IMR-90 (cell line): Measurements from ENCODE around the gene TMEM114. TPM values are rescaled to one million over a fixed set of nuclear protein-coding genes. Genes with fewer than 3 reads are reported as not detected.

Source experiments
- ATAC-seq: fragments of 200-7000 bp; cut with Tn5 transposase; 2 replicates; pipeline ENCODE4 v1.9.1; 2020; ENCODE audit warnings: low read depth, mild to moderate bottlenecking, moderate library complexity
- BruUV-seq: library from RNA; stranded (reverse); fragments of 400-500 nt; replicated peaks from 2 replicates; lab custom pipeline; 2021; lab: Mats Ljungman, UMichigan
- CTCF ChIA-PET: fragments of 300-600 bp; formaldehyde crosslinking; extraction: SDS; loops from one replicate; lab custom pipeline; 2021; ENCODE audit warnings: antibody characterized with exemption; lab: Yijun Ruan, JAX
- POLR2A ChIA-PET: fragments of 300-600 bp; sonication (Branson Sonifier 250); formaldehyde crosslinking; loops from one replicate; lab custom pipeline; 2022; ENCODE audit warnings: antibody characterized with exemption; ENCODE audit not compliant: unreplicated experiment; lab: Charles Lee
- DNase-seq: peaks from one replicate; pipeline ENCODE4 v3.0.0; 2013
- H2AFZ ChIP-seq: replicated peaks from 2 replicates; pipeline ENCODE3; 2013; ENCODE audit warnings: low read length, mild to moderate bottlenecking; ENCODE audit not compliant: poor library complexity
- H2AK5ac ChIP-seq: 2 replicates; pipeline ENCODE4 v1.6.1; 2013; ENCODE audit warnings: low read depth, low read length, inconsistent platforms
- H2AK9ac ChIP-seq: replicated peaks from 2 replicates; pipeline ENCODE3; 2013; ENCODE audit warnings: mild to moderate bottlenecking, low read depth, low read length, moderate library complexity; ENCODE audit not compliant: poor library complexity
- H2BK120ac ChIP-seq: 2 replicates; pipeline ENCODE4 v1.6.1; 2013; ENCODE audit warnings: low read depth, low read length, inconsistent platforms
- H2BK15ac ChIP-seq: 3 replicates; pipeline ENCODE4 v1.6.1; 2013; ENCODE audit warnings: low read depth, low read length, inconsistent platforms
- H2BK20ac ChIP-seq: 2 replicates; pipeline ENCODE4 v1.6.1; 2013; ENCODE audit warnings: low read depth, mild to moderate bottlenecking, inconsistent platforms, low read length, moderate library complexity
- H2BK5ac ChIP-seq: 2 replicates; pipeline ENCODE4 v1.6.1; 2013; ENCODE audit warnings: mild to moderate bottlenecking, low read depth, low read length, inconsistent platforms; ENCODE audit not compliant: poor library complexity, severe bottlenecking
- H3K14ac ChIP-seq: replicated peaks from 2 replicates; pipeline ENCODE4 v1.6.1; 2013; ENCODE audit warnings: low read depth, low read length, inconsistent platforms
- H3K18ac ChIP-seq: 2 replicates; pipeline ENCODE4 v1.6.1; 2013; ENCODE audit warnings: low read depth, low read length, control low read depth
- H3K23ac ChIP-seq: 2 replicates; pipeline ENCODE4 v1.6.1; 2013; ENCODE audit warnings: low read depth, low read length, inconsistent platforms
- H3K27ac ChIP-seq: 2 replicates; pipeline ENCODE4 v1.5.1; 2013; ENCODE audit warnings: mild to moderate bottlenecking, control low read depth, low read length; ENCODE audit not compliant: insufficient read depth
- H3K27me3 ChIP-seq: 2 replicates; pipeline ENCODE4 v1.6.1; 2013; ENCODE audit warnings: low read length; ENCODE audit not compliant: control insufficient read depth, insufficient read depth
- H3K36me3 ChIP-seq: 2 replicates; pipeline ENCODE4 v1.6.1; 2013; ENCODE audit warnings: low read length, mixed read lengths; ENCODE audit not compliant: control insufficient read depth, insufficient read depth
- H3K4ac ChIP-seq: 2 replicates; pipeline ENCODE4 v1.6.1; 2013; ENCODE audit warnings: low read depth, low read length, inconsistent platforms
- H3K4me1 ChIP-seq: 2 replicates; pipeline ENCODE4 v1.6.1; 2013; ENCODE audit warnings: low read length, mixed read lengths; ENCODE audit not compliant: control insufficient read depth, insufficient read depth
- H3K4me2 ChIP-seq: 2 replicates; pipeline ENCODE4 v1.6.1; 2013; ENCODE audit warnings: low read depth, mild to moderate bottlenecking, control low read depth, low read length, moderate library complexity
- H3K4me3 ChIP-seq: 2 replicates; pipeline ENCODE4 v1.5.1; 2013; ENCODE audit warnings: low read depth, mild to moderate bottlenecking, control low read depth, low read length, moderate library complexity; ENCODE audit not compliant: insufficient read depth
- H3K56ac ChIP-seq: 2 replicates; pipeline ENCODE4 v1.6.1; 2013; ENCODE audit warnings: low read length, inconsistent platforms; ENCODE audit not compliant: insufficient read depth; ENCODE audit errors: extremely low read depth
- H3K79me1 ChIP-seq, 2 experiments: 2 replicates each; pipeline ENCODE4 v1.6.1; 2013; ENCODE audit warnings: low read length in 2 of 2, inconsistent platforms in 1 of 2, low read depth in 1 of 2
- H3K9ac ChIP-seq: 2 replicates; pipeline ENCODE4 v1.6.1; 2013; ENCODE audit warnings: low read depth, low read length, control low read depth
- H3K9me1 ChIP-seq: 2 replicates; pipeline ENCODE4 v1.6.1; 2013; ENCODE audit warnings: low read length, inconsistent platforms; ENCODE audit not compliant: insufficient read depth
- H3K9me3 ChIP-seq: 2 replicates; pipeline ENCODE4 v1.6.1; 2013; ENCODE audit warnings: low read length; ENCODE audit not compliant: control insufficient read depth, insufficient read depth
- H4K20me1 ChIP-seq: 2 replicates; pipeline ENCODE4 v1.6.1; 2013; ENCODE audit warnings: low read length, inconsistent platforms; ENCODE audit not compliant: insufficient read depth
- H4K5ac ChIP-seq: 2 replicates; pipeline ENCODE4 v1.6.1; 2013; ENCODE audit warnings: mild to moderate bottlenecking, low read depth, low read length, control low read depth
- H4K8ac ChIP-seq, 2 experiments: 2 replicates each; pipeline ENCODE4 v1.6.1; 2013; ENCODE audit warnings: low read depth in 2 of 2, low read length in 2 of 2, control low read depth in 1 of 2, inconsistent platforms in 1 of 2
- H4K91ac ChIP-seq: 2 replicates; pipeline ENCODE4 v1.6.1; 2013; ENCODE audit warnings: low read depth, low read length, inconsistent platforms; ENCODE audit not compliant: insufficient read depth
- CEBPB ChIP-seq: IDR thresholded peaks from 2 replicates; pipeline ENCODE4 v1.6.1; 2012; ENCODE audit warnings: low read depth, low read length, improper control_type of control experiment
- CHD1 ChIP-seq: IDR thresholded peaks from 2 replicates; pipeline ENCODE4 v1.6.1; 2012; ENCODE audit warnings: low read depth, low read length, improper control_type of control experiment
- ELK1 ChIP-seq: fragments of 150-350 bp; IDR thresholded peaks from 2 replicates; pipeline ENCODE4 v1.6.1; 2016; ENCODE audit warnings: low read depth, mild to moderate bottlenecking, low read length, moderate library complexity, borderline replicate concordance
- FOS ChIP-seq: fragments of 150-350 bp; IDR thresholded peaks from 2 replicates; pipeline ENCODE4 v1.6.1; 2016; ENCODE audit warnings: low read depth, low read length
- MAFK ChIP-seq: IDR thresholded peaks from 2 replicates; pipeline ENCODE4 v1.6.1; 2012; ENCODE audit warnings: low read depth, low read length, improper control_type of control experiment
- MAZ ChIP-seq: IDR thresholded peaks from 2 replicates; pipeline ENCODE4 v1.6.1; 2012; ENCODE audit warnings: low read depth, mild to moderate bottlenecking, low read length, improper control_type of control experiment, moderate library complexity, borderline replicate concordance
- MXI1 ChIP-seq: IDR thresholded peaks from 2 replicates; pipeline ENCODE4 v1.6.1; 2012; ENCODE audit warnings: low read depth, mild to moderate bottlenecking, low read length, moderate library complexity, borderline replicate concordance
- NFE2L2 ChIP-seq: fragments of 150-350 bp; IDR thresholded peaks from 2 replicates; pipeline ENCODE4 v1.6.1; 2016; ENCODE audit warnings: low read depth, mild to moderate bottlenecking, low read length
- POLR2A ChIP-seq: IDR thresholded peaks from 2 replicates; pipeline ENCODE4 v1.6.1; 2012; ENCODE audit warnings: mild to moderate bottlenecking, low read depth, low read length
- RAD21 ChIP-seq: IDR thresholded peaks from 2 replicates; pipeline ENCODE4 v1.6.1; 2012; ENCODE audit warnings: low read length, improper control_type of control experiment
- RCOR1 ChIP-seq: IDR thresholded peaks from 2 replicates; pipeline ENCODE4 v1.6.1; 2012; ENCODE audit warnings: mild to moderate bottlenecking, low read length, improper control_type of control experiment; ENCODE audit not compliant: insufficient replicate concordance
- RFX5 ChIP-seq: IDR thresholded peaks from 2 replicates; pipeline ENCODE4 v1.8.0; 2012; ENCODE audit warnings: low read depth, mild to moderate bottlenecking, low read length, moderate library complexity
- USF2 ChIP-seq: fragments of 150-350 bp; IDR thresholded peaks from 2 replicates; pipeline ENCODE4 v1.6.1; 2017; ENCODE audit warnings: mild to moderate bottlenecking, antibody characterized with exemption, low read length, low read depth
- WGBS, 2 experiments: methylation state at CpG; one replicate each; pipeline versions ENCODE4 v1.1.5 to v1.1.7; 2013; ENCODE audit warnings: missing lambda C conversion rate in 2 of 2; ENCODE audit not compliant: insufficient read length in 1 of 2; ENCODE audit errors: extremely low coverage in 2 of 2; 5-methylcytosine and 5-hydroxymethylcytosine counted together
- dilution Hi-C: fragments of 300-500 bp; cut with HindIII; formaldehyde crosslinking; loops from one replicate; pipeline ENCODE4 v1.14.3; 2018; ENCODE audit warnings: low sequenced_read_pairs; ENCODE audit not compliant: unreplicated experiment
- in situ Hi-C: fragments of 300-500 bp; cut with MboI; formaldehyde crosslinking; loops from 3 replicates; pipeline ENCODE4 v1.14.3; 2019; ENCODE audit warnings: low sequenced_read_pairs, inconsistent platforms, mixed read lengths
- intact Hi-C: fragments of 100-400 bp; cut with micrococcal nuclease; formaldehyde crosslinking; loops from 2 replicates; pipeline ENCODE4 v1.10.0; 2022
- polyA plus RNA-seq, 3 experiments: library from polyadenylated mRNA; depleted of rRNA; stranded (reverse); fragments of >200 nt; gene quantifications; 2 replicates each; pipeline ENCODE4 v1.2.3, GENCODE V29; 2012; ENCODE audit warnings: low replicate concordance in 1 of 3
- total RNA-seq: library from RNA; depleted of rRNA; stranded (reverse); fragments of >200 nt; gene quantifications from 2 replicates; pipeline ENCODE4 v1.2.3, GENCODE V29; 2012

The TMEM114 gene
- total and polyA plus RNA-seq, 2 of the 4 experiments (the other 2 are of a cell fraction) = not detected

DNA sequence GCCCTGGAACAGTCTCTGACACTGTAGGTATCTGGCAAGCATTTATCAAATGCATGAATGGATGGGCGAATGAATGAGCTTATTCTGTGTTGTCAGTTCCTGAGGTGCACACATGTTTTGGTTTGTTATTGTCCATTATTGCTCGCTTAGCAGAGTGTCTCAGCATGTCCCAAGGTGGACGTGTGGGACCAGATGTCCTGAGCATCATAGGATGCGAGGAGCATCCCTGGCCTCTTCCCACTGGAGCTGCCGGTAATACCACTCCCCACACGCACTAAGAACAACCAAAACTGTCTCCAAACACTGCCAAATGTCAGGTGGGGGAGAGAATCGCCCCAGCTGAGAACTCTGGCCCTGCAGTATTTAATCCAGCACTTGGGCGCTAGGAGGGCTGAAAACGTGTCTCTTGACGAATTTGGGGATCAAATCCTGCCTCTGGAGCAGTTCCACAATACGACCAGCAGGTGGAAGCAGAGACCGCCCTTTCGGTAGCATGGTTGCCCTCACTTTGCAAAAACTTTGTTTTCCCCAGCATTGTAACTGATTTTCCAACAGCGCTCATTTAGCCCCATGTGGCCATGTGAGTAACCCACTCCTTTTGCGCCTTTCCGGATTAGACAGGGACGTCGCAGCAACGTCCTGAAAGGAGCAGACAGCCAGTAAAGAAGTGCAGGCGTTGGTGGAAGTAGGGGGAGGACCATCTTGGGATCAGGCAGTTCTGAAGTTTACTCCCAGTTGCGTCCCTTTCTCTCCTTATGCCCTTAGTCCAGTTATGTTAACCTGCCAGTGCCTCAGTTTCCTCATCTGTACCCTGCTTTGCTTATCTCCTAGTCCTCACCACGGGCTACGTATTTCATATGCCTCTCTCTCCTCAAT lies 22.7 kb downstream of the TMEM114 start:
- dilution Hi-C loops (no loop called here), in situ Hi-C loops (loop anchor here (5.0 to 25.0 kb wide), 4 partner anchors 80 to 570 kb away; partner anchors contain the start of gene LITAFD)
- no peak for TF ChIP-seq MAZ
- no peak for TF ChIP-seq RCOR1
- TF ChIP-seq RFX5 = no peak
- TF ChIP-seq ELK1 = no peak
- TF ChIP-seq RAD21 = peak; percentile 99
- no peak for TF ChIP-seq MXI1
- TF ChIP-seq POLR2A = no peak
- no peak for TF ChIP-seq NFE2L2
- peak; percentile 60 for TF ChIP-seq USF2
- TF ChIP-seq CEBPB = no peak
- TF ChIP-seq MAFK = peak; percentile 19; the same call in 1 of the 2 replicates
- no peak for TF ChIP-seq FOS
- TF ChIP-seq CHD1 = no peak

More for the DNA sequence above, 22.7 kb downstream of the TMEM114 start:
- no peak overlapping the region for H3K56ac ChIP-seq
- H4K20me1 ChIP-seq = no peaks in the 10 kb centered on the region
- no peak overlapping the region; the same call in 1 of the 2 replicates for H2BK20ac ChIP-seq
- POLR2A ChIA-PET = no interaction called here
- peak overlapping the region; percentile 18; the same call in 1 of the 2 replicates for H3K4me2 ChIP-seq
- no peak overlapping the region for H3K4ac ChIP-seq
- no peak overlapping the region for H2AK5ac ChIP-seq
- H4K5ac ChIP-seq = no peak overlapping the region
- no peak overlapping the region for H3K9ac ChIP-seq
- no peak overlapping the region for H3K4me3 ChIP-seq
- no peaks in the 10 kb centered on the region; the same call in 1 of the 2 replicates for H3K27me3 ChIP-seq
- no TSS peak for BruUV-seq
- no peak overlapping the region for H3K18ac ChIP-seq
- H2AFZ ChIP-seq = peak overlapping the region; percentile 87
- H3K79me1 ChIP-seq = no peaks in the 10 kb centered on the region
- H2BK15ac ChIP-seq = no peak overlapping the region
- DNase-seq (peak; percentile 88), ATAC-seq (peak; percentile 92)
- no peaks in the 10 kb centered on the region for H3K36me3 ChIP-seq
- H4K91ac ChIP-seq = no peak overlapping the region
- peak overlapping the region in 1 of 2 experiments; percentile 13; a peak in 1 of 4 replicates for H4K8ac ChIP-seq
- CTCF ChIA-PET = interaction anchor here (0.7 to 1.1 kb wide), 5 partner anchors 14 to 1942 kb away, joined by 3 to 4 read pairs (median 3); no protein-coding TSS in a partner anchor
- no peak overlapping the region for H3K14ac ChIP-seq
- no peaks in the 10 kb centered on the region for H3K9me3 ChIP-seq
- H2AK9ac ChIP-seq = peak overlapping the region; percentile 40
- H3K9me1 ChIP-seq = peaks cover 3% of the 10 kb centered on the region; the same call in 1 of the 2 replicates
- H2BK120ac ChIP-seq = no peak overlapping the region
- intact Hi-C loops = loop anchor here (1.0 to 10.0 kb wide), 7 partner anchors 55 to 1942 kb away; no protein-coding TSS in a partner anchor
- H3K23ac ChIP-seq = no peak overlapping the region
- 14% methylated on average over 7 of the region's 23 CpGs; no CpG with 5 or more reads in 1 of the 2 experiments for WGBS, 2 experiments
- H3K4me1 ChIP-seq = peaks cover 1% of the 10 kb centered on the region
- no peak overlapping the region for H2BK5ac ChIP-seq
- H3K27ac ChIP-seq = no peak overlapping the region
